GM23338 (cell line): ENCODE data around the gene RPLP2. TPM values are rescaled to one million over a fixed set of nuclear protein-coding genes. Genes with fewer than 3 reads are reported as not detected.
A peak's percentile ranks its signal among the peaks of the same experiment; 100 is the strongest.

Experiments
- ATAC-seq: fragments of 200-7000 bp; cut with Tn5 transposase; 3 replicates; pipeline ENCODE4 v1.9.1; 2020
- DNase-seq: peaks from one replicate; pipeline ENCODE4 v3.0.0-alpha.2; 2015; ENCODE audit warnings: low spot score
- H2AFZ ChIP-seq: fragments of 200-600 bp; sonication (generic); 2 replicates; pipeline ENCODE4 v1.8.0; 2016; ENCODE audit warnings: antibody characterized with exemption, mild to moderate bottlenecking, moderate library complexity
- H3F3A ChIP-seq: fragments of 200-600 bp; sonication (generic); replicated peaks from 2 replicates; pipeline ENCODE4 v1.8.0; 2017; ENCODE audit warnings: antibody characterized with exemption, mixed run types, low read depth
- H3K27ac ChIP-seq: fragments of 200-600 bp; sonication (generic); 2 replicates; pipeline ENCODE4 v1.6.1; 2016; ENCODE audit warnings: low read depth
- H3K27me3 ChIP-seq: fragments of 200-600 bp; sonication (generic); 2 replicates; pipeline ENCODE4 v1.8.0; 2016; ENCODE audit warnings: mild to moderate bottlenecking, mixed run types, moderate library complexity; ENCODE audit not compliant: insufficient read depth
- H3K36me3 ChIP-seq: fragments of 200-600 bp; sonication (generic); 2 replicates; pipeline ENCODE4 v1.8.0; 2016; ENCODE audit warnings: mild to moderate bottlenecking; ENCODE audit not compliant: insufficient read depth
- H3K4me1 ChIP-seq: fragments of 200-600 bp; sonication (generic); 2 replicates; pipeline ENCODE4 v1.8.0; 2016; ENCODE audit warnings: mild to moderate bottlenecking, moderate library complexity; ENCODE audit not compliant: insufficient read depth
- H3K4me2 ChIP-seq: fragments of 200-600 bp; sonication (generic); 2 replicates; pipeline ENCODE4 v1.7.1; 2017; ENCODE audit warnings: mixed run types
- H3K4me3 ChIP-seq: fragments of 200-600 bp; sonication (generic); 2 replicates; pipeline ENCODE4 v1.6.1; 2016; ENCODE audit warnings: mixed run types
- H3K79me2 ChIP-seq: fragments of 200-600 bp; sonication (generic); replicated peaks from 2 replicates; pipeline ENCODE4 v1.8.0; 2017; ENCODE audit warnings: mild to moderate bottlenecking; ENCODE audit not compliant: insufficient read depth
- H3K9me2 ChIP-seq: fragments of 200-600 bp; sonication (generic); 2 replicates; pipeline ENCODE4 v1.8.0; 2017; ENCODE audit not compliant: insufficient read depth
- H4K20me1 ChIP-seq: fragments of 200-600 bp; sonication (generic); replicated peaks from 2 replicates; pipeline ENCODE4 v1.8.0; 2017; ENCODE audit warnings: mild to moderate bottlenecking; ENCODE audit not compliant: insufficient read depth
- H3K27ac Mint-ChIP-seq: 2 replicates; pipeline ENCODE4 v1.8.0; 2020; ENCODE audit warnings: inconsistent platforms, mild to moderate bottlenecking, moderate library complexity, mixed read lengths
- H3K27me3 Mint-ChIP-seq: 3 replicates; pipeline ENCODE4 v1.8.0; 2022; ENCODE audit warnings: low read depth, mild to moderate bottlenecking, moderate library complexity, mixed read lengths, inconsistent platforms; ENCODE audit not compliant: insufficient read depth, poor library complexity
- H3K36me3 Mint-ChIP-seq: 3 replicates; pipeline ENCODE4 v1.8.0; 2021; ENCODE audit warnings: low read depth, mild to moderate bottlenecking, inconsistent platforms, moderate library complexity, mixed read lengths
- H3K4me1 Mint-ChIP-seq: 3 replicates; pipeline ENCODE4 v1.8.0; 2020; ENCODE audit warnings: mild to moderate bottlenecking, inconsistent platforms, mixed read lengths
- H3K4me3 Mint-ChIP-seq: 3 replicates; pipeline ENCODE4 v1.8.0; 2021; ENCODE audit warnings: moderate library complexity, mild to moderate bottlenecking, inconsistent platforms, mixed read lengths
- H3K9me3 Mint-ChIP-seq: 3 replicates; pipeline ENCODE4 v1.8.0; 2020; ENCODE audit warnings: moderate library complexity, mild to moderate bottlenecking, inconsistent platforms, mixed read lengths
- CREB1 ChIP-seq: fragments of 250-450 bp; sonication (Bioruptor Pico); IDR thresholded peaks from 2 replicates; pipeline ENCODE4 v1.5.0; 2020; ENCODE audit warnings: low read depth, mild to moderate bottlenecking, moderate library complexity
- EZH2phosphoT487 ChIP-seq: fragments of 200-600 bp; sonication (generic); IDR thresholded peaks from one replicate; pipeline ENCODE4 v1.8.1; 2018; ENCODE audit warnings: antibody characterized with exemption; ENCODE audit not compliant: unreplicated experiment
- POLR2AphosphoS5 ChIP-seq: IDR thresholded peaks from 2 replicates; pipeline ENCODE4 v1.6.1; 2016; ENCODE audit warnings: antibody characterized with exemption, low read depth
- ZNF331 ChIP-seq: fragments of 250-450 bp; sonication (Bioruptor Pico); IDR thresholded peaks from 2 replicates; pipeline ENCODE4 v1.5.0; 2020; ENCODE audit warnings: low read depth, mild to moderate bottlenecking, moderate library complexity
- polyA plus RNA-seq: library from polyadenylated mRNA; unstranded; fragments of >200 nt; fragmentation: Nextera tagmentation; extraction: Ambion mirVana; gene quantifications from 2 replicates; pipeline ENCODE4 v1.2.1, GENCODE V29; 2016
- total RNA-seq: library from RNA; depleted of rRNA; stranded (reverse); fragments of >200 nt; shearing (Covaris generic); gene quantifications from 2 replicates; pipeline ENCODE4 v1.2.3, GENCODE V29; 2014
- TF ChIP-seq, protein P1 (sequence below): fragments of 250-450 bp; sonication (Bioruptor Pico); IDR thresholded peaks from 2 replicates; pipeline ENCODE4 v1.5.0; 2020; ENCODE audit warnings: mild to moderate bottlenecking, moderate library complexity

Gene RPLP2
- total and polyA plus RNA-seq, 2 experiments from 2014 or later = 518 to 1,782 TPM

- Histone ChIP-seq H3K79me2 (peaks cover 19% of the 10 kb centered on the region), H3K4me1 (peaks cover 25% of the 10 kb centered on the region)
These were observed 32.2 kb downstream of the RPLP2 start for GRCh38 chr11:841981-842369.

More at GRCh38 chr11:841981-842369, 32.2 kb downstream of the RPLP2 start:
- H2AFZ ChIP-seq = no peak overlapping the region
- peak overlapping the region; percentile 93 for H3K27ac ChIP-seq
- 0 out of 2 replicates have a peak overlapping the region, but pooled peaks have one; percentile 88 for H3K27ac Mint-ChIP-seq
- peak overlapping the region; percentile 88 for H3K4me3 Mint-ChIP-seq
- H3K4me3 ChIP-seq = peak overlapping the region; percentile 98
- H3K9me2 ChIP-seq = no peaks in the 10 kb centered on the region
- peaks cover 20% of the 10 kb centered on the region; the same call in 1 of the 2 replicates for H3F3A ChIP-seq
- H3K4me1 Mint-ChIP-seq = peaks cover 29% of the 10 kb centered on the region
- H3K27me3 Mint-ChIP-seq = peaks cover 27% of the 10 kb centered on the region
- TF ChIP-seq ZNF331 (CRISPR knock-in tag) (no peak), POLR2AphosphoS5 (no peak), EZH2phosphoT487 (no peak), CREB1 (CRISPR knock-in tag) (no peak)
- TF ChIP-seq, protein P1, sequence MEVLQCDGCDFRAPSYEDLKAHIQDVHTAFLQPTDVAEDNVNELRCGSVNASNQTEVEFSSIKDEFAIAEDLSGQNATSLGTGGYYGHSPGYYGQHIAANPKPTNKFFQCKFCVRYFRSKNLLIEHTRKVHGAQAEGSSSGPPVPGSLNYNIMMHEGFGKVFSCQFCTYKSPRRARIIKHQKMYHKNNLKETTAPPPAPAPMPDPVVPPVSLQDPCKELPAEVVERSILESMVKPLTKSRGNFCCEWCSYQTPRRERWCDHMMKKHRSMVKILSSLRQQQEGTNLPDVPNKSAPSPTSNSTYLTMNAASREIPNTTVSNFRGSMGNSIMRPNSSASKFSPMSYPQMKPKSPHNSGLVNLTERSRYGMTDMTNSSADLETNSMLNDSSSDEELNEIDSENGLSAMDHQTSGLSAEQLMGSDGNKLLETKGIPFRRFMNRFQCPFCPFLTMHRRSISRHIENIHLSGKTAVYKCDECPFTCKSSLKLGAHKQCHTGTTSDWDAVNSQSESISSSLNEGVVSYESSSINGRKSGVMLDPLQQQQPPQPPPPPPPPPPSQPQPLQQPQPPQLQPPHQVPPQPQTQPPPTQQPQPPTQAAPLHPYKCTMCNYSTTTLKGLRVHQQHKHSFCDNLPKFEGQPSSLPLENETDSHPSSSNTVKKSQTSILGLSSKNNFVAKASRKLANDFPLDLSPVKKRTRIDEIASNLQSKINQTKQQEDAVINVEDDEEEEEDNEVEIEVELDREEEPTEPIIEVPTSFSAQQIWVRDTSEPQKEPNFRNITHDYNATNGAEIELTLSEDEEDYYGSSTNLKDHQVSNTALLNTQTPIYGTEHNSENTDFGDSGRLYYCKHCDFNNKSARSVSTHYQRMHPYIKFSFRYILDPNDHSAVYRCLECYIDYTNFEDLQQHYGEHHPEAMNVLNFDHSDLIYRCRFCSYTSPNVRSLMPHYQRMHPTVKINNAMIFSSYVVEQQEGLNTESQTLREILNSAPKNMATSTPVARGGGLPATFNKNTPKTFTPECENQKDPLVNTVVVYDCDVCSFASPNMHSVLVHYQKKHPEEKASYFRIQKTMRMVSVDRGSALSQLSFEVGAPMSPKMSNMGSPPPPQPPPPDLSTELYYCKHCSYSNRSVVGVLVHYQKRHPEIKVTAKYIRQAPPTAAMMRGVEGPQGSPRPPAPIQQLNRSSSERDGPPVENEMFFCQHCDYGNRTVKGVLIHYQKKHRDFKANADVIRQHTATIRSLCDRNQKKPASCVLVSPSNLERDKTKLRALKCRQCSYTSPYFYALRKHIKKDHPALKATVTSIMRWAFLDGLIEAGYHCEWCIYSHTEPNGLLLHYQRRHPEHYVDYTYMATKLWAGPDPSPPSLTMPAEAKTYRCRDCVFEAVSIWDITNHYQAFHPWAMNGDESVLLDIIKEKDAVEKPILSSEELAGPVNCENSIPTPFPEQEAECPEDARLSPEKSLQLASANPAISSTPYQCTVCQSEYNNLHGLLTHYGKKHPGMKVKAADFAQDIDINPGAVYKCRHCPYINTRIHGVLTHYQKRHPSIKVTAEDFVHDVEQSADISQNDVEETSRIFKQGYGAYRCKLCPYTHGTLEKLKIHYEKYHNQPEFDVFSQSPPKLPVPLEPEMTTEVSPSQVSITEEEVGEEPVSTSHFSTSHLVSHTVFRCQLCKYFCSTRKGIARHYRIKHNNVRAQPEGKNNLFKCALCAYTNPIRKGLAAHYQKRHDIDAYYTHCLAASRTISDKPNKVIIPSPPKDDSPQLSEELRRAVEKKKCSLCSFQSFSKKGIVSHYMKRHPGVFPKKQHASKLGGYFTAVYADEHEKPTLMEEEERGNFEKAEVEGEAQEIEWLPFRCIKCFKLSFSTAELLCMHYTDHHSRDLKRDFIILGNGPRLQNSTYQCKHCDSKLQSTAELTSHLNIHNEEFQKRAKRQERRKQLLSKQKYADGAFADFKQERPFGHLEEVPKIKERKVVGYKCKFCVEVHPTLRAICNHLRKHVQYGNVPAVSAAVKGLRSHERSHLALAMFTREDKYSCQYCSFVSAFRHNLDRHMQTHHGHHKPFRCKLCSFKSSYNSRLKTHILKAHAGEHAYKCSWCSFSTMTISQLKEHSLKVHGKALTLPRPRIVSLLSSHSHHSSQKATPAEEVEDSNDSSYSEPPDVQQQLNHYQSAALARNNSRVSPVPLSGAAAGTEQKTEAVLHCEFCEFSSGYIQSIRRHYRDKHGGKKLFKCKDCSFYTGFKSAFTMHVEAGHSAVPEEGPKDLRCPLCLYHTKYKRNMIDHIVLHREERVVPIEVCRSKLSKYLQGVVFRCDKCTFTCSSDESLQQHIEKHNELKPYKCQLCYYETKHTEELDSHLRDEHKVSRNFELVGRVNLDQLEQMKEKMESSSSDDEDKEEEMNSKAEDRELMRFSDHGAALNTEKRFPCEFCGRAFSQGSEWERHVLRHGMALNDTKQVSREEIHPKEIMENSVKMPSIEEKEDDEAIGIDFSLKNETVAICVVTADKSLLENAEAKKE (CRISPR knock-in tag) = no peak
- H3K4me2 ChIP-seq = peak overlapping the region; percentile 91
- H3K27me3 ChIP-seq = no peaks in the 10 kb centered on the region
- ATAC-seq = no peak; the same call in 2 of the 3 replicates
- H3K36me3 Mint-ChIP-seq = peaks cover 38% of the 10 kb centered on the region
- H3K36me3 ChIP-seq = peaks cover 6% of the 10 kb centered on the region; the same call in 1 of the 2 replicates
- no peak for DNase-seq
- no peaks in the 10 kb centered on the region for H3K9me3 Mint-ChIP-seq
- peaks cover 31% of the 10 kb centered on the region for H4K20me1 ChIP-seq
